HPDE6-E6E7 (cell line): Measurements from ENCODE around the gene PMPCA.
"Not testable (repeated sequence)": the region's sequence is repeated elsewhere in the genome, so short reads cannot be mapped to it uniquely, and the experiment has no call there.

ENCODE experiments used
- DNase-seq: peaks from one replicate; pipeline ENCODE4 v3.0.0; 2011; ENCODE audit warnings: missing footprints; ENCODE audit errors: extremely low spot score

PMPCA gene

GRCh38 chr9:136394312-136395019 is 16.0 kb upstream of the PMPCA start:
- no peak for DNase-seq

- no peak for DNase-seq
Measured at GRCh38 chr9:136395020-136395340, 15.5 kb upstream of the PMPCA start.

DNA sequence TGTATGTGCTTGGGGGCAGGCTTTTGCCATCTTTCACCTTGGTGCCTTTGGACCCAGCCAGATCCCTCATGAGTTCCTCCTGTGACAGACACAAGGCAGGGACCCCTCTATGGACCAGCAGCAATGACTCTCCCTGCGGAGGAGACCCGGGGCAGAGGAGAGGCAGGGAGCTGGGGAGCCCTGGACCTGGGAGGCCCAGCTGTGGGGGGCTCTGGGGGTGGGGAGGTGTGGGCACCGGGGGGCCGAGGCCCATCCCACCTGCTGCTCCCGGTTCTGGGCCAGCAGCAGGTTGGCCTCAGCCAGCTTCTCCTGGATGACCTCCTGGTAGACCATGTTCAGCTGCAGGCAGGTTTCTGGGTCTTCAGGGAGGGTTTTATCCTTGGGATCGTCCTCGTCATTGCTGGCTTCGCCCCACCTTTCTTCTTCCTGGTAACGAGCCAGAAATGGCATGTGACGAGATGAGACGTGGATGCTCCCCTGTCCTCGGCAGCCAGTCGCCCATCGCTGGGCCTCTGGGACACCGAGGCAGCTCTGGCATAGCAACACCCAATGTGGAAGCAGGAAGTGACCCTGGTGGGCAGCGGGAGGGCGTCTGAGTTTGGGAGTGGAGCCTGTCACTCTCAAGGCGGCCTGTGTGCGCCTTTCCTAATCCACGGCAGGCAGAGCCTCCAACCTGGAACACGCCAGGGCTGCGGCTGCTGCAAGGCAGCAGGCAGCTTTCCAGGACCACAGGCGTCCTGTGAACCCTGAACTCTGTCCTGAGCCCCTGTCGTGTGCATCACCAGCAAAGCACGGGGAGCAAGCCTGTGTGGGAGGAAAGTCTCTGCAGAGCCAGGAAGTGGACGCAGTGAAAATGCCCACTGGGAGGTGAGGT is 14.9 kb upstream of the PMPCA start:
- DNase-seq = no peak

DNA sequence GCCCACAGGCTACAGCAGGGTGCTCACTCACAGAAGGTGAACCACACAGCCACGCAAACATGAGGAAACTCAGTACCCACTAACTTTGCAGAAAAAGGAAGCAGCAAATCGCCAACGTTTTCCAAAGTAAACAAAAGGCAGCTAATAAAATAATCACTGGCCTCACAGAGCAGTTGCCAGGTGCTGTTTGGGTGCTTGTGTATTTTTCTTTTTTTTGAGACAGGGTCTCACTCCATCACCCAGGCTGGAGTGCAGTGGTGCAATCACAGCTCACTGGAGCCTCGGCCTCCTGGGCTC is 14.3 kb upstream of the PMPCA start:
- no peak for DNase-seq

DNA sequence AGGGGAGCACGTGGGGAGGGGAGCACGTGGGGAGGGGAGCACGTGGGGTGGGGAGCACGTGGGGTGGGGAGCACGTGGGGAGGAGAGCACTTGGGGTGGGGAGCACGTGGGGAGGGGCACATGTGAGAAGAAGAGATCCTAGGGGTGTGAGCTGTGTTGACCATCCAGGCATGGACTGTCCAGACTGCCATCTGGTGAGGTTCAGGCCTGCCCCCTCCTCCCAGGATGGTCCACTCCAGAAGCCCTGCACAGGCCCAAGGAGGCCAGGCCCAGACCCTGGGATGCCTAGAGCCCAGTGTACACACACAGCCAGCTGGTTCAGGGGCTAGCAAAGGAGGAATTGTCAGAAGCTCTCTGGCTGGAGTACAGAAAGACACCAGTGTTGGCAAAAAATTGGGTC is 12.8 kb upstream of the PMPCA start:
- no peak for DNase-seq

GRCh38 chr9:136398286-136398685 is 12.2 kb upstream of the PMPCA start:
- DNase-seq = no peak

GRCh38 chr9:136399176-136400037 is 11.1 kb upstream of the PMPCA start:
- DNase-seq = peak; percentile 29

- peak; percentile 89 for DNase-seq
Measured at GRCh38 chr9:136400038-136400834, 10.2 kb upstream of the PMPCA start, which contains the start of gene SNAPC4. Gene SNAPC4, minus strand, starts transcription at chr9:136400170. Its CDS starts 1,742 bp downstream, at chr9:136398428.

GRCh38 chr9:136401173-136401922 is 9.1 kb upstream of the PMPCA start:
- peak; percentile 13 for DNase-seq

DNA sequence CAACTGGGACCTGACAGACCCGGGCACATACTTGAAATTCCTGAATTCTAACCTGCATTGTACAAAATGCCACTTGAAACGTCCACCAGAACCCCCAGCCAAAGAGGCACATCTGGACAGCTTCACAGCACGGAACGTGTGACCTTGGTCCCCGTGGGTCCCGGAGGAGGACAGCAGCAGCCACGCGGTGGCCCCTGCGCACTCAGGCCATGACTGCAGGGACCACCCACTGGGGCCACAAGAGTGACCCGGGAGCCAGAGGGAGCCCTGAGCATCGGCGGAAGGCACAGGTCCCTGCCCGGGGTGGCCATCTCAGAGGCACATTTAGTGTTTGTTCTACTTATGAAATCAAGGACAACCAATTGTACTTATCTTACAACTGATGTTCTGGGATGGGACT is 8.4 kb upstream of the PMPCA start:
- no peak for DNase-seq

GRCh38 chr9:136403538-136403914 is 6.9 kb upstream of the PMPCA start:
- DNase-seq = no peak

- no peak for DNase-seq
Measured at GRCh38 chr9:136403915-136404800, 6.3 kb upstream of the PMPCA start.

- DNase-seq = no peak
Measured at GRCh38 chr9:136404801-136405136, 5.7 kb upstream of the PMPCA start.

DNA sequence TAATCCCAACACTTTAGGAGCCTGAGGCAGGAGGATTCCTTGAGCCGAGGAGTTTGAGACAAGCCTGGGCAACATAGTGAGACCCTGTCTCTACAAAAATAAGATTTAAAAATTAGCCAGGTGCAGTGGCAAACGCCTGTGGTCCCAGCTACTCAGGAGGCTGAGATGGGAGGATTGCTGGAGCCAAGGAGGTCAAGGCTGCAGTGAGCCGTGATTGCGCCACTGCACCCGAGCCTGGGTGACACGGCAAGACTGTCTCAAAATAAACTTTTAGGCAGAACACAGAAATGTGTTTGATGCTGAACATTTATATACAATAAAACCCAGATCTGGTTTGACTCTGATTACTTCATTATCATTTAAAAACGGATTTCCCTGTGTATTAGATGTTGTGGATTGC is 5.0 kb upstream of the PMPCA start:
- no peak for DNase-seq

GRCh38 chr9:136405904-136406303 is 4.6 kb upstream of the PMPCA start:
- not testable (repeated sequence) for DNase-seq

DNA sequence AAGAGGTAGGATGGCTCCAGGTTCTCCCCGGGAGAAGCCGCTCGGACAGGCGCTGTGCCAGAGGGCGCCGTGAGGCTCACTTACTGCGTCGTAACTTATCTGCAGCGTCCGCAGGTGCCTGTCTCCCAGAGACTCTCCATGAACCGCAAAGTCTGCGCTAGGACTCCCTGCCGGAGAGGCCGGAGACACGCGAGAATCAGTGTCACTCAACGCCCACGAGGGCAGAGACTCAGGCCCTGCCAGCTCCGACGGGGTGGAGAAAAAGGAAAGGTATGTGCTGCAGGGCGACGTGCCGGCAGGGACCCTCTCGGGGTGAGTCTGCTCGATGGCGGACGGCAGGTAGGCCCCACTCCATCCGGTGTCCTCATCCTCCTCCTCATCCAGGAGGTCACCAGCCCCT is 3.4 kb upstream of the PMPCA start:
- not testable (repeated sequence) for DNase-seq

- DNase-seq = no peak
Measured at GRCh38 chr9:136407911-136408310, 2.5 kb upstream of the PMPCA start.

- peak; percentile 59 for DNase-seq
Measured at GRCh38 chr9:136409557-136410455, 652 bp upstream of the PMPCA start.

- no peak for DNase-seq
Measured at GRCh38 chr9:136411378-136411777, 920 bp downstream of the PMPCA start.
